Measurements from ENCODE around the gene PAX7. TPM values are rescaled to one million over a fixed set of nuclear protein-coding genes. Genes with fewer than 3 reads are reported as not detected.
A peak's percentile ranks its signal among the peaks of the same experiment; 100 is the strongest.
"Not testable (repeated sequence)": the region's sequence is repeated elsewhere in the genome, so short reads cannot be mapped to it uniquely, and the experiment has no call there.

The PAX7 gene
- total RNA-seq, 1 experiment from 2014 or later = not detected

GRCh38 chr1:18670121-18670867 lies 39.6 kb downstream of the PAX7 start:
- no peak for DNase-seq (ENCODE audit: low read depth in 1 of 2, low spot score in 2 of 2)
- Histone ChIP-seq H3K9me3 (replicated peaks) (no peaks in the 10 kb centered on the region), H3K27me3 (replicated peaks) (peaks cover 44% of the 10 kb centered on the region), H3K4me3 (no peak overlapping the region), H3K27ac (no peak overlapping the region), H3K36me3 (no peaks in the 10 kb centered on the region), H3K4me1 (replicated peaks) (no peaks in the 10 kb centered on the region)

DNA sequence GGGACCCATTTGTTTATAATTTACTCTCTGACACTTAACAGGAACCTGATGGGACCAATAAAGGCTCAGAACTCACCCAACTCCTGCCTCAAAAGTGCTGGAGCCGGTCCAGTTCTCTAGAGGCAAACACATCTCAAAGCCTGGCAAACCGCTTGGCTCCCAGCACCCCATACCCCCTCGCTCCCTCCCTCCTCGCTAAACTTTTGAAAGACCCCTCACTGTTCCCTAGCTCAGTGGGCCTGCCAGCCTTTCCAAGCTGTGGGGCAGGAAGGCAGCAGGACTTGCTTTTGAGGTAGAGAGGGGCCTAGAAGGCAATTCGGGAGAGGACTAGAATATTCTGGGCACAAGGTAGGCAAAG lies 40.2 kb downstream of the PAX7 start:
- H3K4me1 ChIP-seq (replicated peaks) = no peaks in the 10 kb centered on the region
- H3K4me3 ChIP-seq = no peak overlapping the region
- H3K36me3 ChIP-seq = no peaks in the 10 kb centered on the region
- no peaks in the 10 kb centered on the region for H3K9me3 ChIP-seq (replicated peaks)
- peaks cover 48% of the 10 kb centered on the region for H3K27me3 ChIP-seq (replicated peaks)
- H3K27ac ChIP-seq = no peak overlapping the region
- no peak for DNase-seq (ENCODE audit: low read depth in 1 of 2, low spot score in 2 of 2)

GRCh38 chr1:18673976-18674375 lies 43.3 kb downstream of the PAX7 start:
- no peaks in the 10 kb centered on the region for H3K36me3 ChIP-seq
- peaks cover 50% of the 10 kb centered on the region for H3K27me3 ChIP-seq (replicated peaks)
- no peak overlapping the region for H3K4me3 ChIP-seq
- H3K9me3 ChIP-seq (replicated peaks) = no peaks in the 10 kb centered on the region
- H3K27ac ChIP-seq = no peak overlapping the region
- no peaks in the 10 kb centered on the region for H3K4me1 ChIP-seq (replicated peaks)
- no peak for DNase-seq (ENCODE audit: low read depth in 1 of 2, low spot score in 2 of 2)

DNA sequence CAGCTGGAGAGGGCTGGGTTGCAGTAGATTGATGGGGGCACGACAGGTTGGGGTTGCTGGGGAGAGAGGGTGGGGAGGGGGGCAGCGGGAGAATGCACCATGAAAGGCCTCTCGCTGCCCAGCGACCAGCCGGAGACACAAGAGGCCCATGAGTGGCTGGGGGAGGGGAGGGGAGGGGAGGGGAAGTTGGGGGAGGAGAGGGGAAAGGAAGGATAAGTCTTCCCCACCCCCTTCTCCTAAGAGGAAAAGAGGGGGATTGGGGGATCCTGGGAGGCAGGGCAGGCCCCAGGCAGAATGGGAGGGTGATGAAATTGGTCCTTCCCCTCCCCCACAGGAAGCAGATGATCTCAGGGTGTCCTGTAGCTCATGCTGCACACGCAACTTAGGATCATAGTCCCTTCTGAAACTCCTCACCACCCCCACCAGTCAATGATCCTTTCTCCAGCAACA lies 45.7 kb downstream of the PAX7 start:
- DNase-seq (ENCODE audit: low read depth in 1 of 2, low spot score in 2 of 2) = no peak
- H3K27me3 ChIP-seq (replicated peaks) = peaks cover 49% of the 10 kb centered on the region
- no peak overlapping the region for H3K27ac ChIP-seq
- H3K4me1 ChIP-seq (replicated peaks) = no peaks in the 10 kb centered on the region
- H3K4me3 ChIP-seq = no peak overlapping the region
- H3K36me3 ChIP-seq = no peaks in the 10 kb centered on the region
- H3K9me3 ChIP-seq (replicated peaks) = no peaks in the 10 kb centered on the region

DNA sequence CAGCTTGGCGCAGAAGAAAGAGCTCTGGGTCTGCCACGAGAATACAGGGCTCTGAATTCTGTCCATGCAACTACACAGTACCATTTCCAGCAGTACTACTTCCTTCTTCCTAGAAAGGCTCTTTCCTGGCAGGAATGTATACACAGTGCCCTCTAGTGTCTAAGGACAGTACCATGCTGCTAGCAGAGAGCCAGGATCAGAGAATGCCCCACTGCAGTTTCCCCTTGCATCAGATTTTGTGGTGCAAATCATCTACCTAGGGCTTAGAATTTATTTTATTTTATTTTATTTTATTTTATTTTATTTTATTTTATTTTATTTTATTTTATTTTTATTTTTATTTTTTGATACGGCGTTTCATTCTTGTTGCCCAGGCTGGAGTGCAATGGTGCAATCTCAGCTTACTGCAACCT lies 50.8 kb downstream of the PAX7 start:
- Histone ChIP-seq H3K4me1 (replicated peaks) (no peaks in the 10 kb centered on the region), H3K4me3 (no peak overlapping the region), H3K36me3 (no peaks in the 10 kb centered on the region), H3K27ac (no peak overlapping the region), H3K27me3 (replicated peaks) (peaks cover 36% of the 10 kb centered on the region), H3K9me3 (replicated peaks) (no peaks in the 10 kb centered on the region)
- DNase-seq (ENCODE audit: low read depth in 1 of 2, low spot score in 2 of 2) = peak in 1 of 2 experiments; percentile 8

DNA sequence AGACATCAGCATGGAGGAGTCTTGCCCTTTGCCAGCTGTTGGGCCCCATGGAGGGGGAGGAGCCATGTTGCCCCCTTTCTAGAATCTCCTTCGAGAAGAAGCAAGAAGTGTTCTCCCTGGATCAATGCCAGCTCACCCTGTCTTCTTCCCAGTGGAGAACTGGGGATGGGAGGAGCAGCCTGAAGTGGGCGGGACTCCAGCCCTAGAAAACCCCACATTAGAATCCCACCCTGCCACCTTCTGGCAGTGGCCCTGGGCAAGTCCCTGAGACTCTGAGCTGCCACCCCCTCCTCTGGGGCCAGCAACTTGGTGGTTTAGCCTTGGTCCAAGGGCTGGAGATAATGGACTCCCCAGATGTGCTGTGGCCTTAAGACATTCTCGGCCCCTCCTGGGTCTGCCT lies 51.7 kb downstream of the PAX7 start:
- no peak for DNase-seq (ENCODE audit: low read depth in 1 of 2, low spot score in 2 of 2)
- peaks cover 36% of the 10 kb centered on the region for H3K27me3 ChIP-seq (replicated peaks)
- no peaks in the 10 kb centered on the region for H3K9me3 ChIP-seq (replicated peaks)
- H3K4me1 ChIP-seq (replicated peaks) = no peaks in the 10 kb centered on the region
- no peak overlapping the region for H3K4me3 ChIP-seq
- H3K27ac ChIP-seq = no peak overlapping the region
- H3K36me3 ChIP-seq = no peaks in the 10 kb centered on the region

DNA sequence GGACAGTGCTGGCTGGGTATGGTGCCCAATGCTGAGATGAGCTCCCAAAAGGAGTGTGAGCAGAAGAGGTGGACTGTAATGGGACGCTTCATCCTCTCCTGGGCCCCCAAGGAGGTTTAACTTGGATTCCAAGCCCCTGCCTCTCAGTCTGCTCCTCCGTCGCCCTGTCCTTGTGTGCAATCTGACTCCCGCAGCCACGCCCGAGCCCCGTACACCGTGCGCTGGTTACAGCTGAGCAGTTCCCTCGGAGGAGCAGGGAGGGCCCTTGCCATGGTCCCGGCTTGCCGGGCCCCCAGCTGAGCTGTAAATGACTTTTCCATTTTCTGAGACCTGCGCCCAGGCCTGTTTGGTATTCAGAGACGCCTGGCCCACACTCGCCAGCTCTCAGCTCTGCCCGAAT lies 53.7 kb downstream of the PAX7 start:
- no peak overlapping the region for H3K4me3 ChIP-seq
- H3K27ac ChIP-seq = no peak overlapping the region
- peaks cover 43% of the 10 kb centered on the region for H3K27me3 ChIP-seq (replicated peaks)
- DNase-seq (ENCODE audit: low read depth in 1 of 2, low spot score in 2 of 2) = no peak
- H3K36me3 ChIP-seq = no peaks in the 10 kb centered on the region
- H3K9me3 ChIP-seq (replicated peaks) = no peaks in the 10 kb centered on the region
- H3K4me1 ChIP-seq (replicated peaks) = no peaks in the 10 kb centered on the region

- DNase-seq (ENCODE audit: low read depth in 1 of 2, low spot score in 2 of 2) = no peak
- no peaks in the 10 kb centered on the region for H3K36me3 ChIP-seq
- H3K4me1 ChIP-seq (replicated peaks) = no peaks in the 10 kb centered on the region
- H3K9me3 ChIP-seq (replicated peaks) = no peaks in the 10 kb centered on the region
- no peak overlapping the region for H3K4me3 ChIP-seq
- peaks cover 49% of the 10 kb centered on the region for H3K27me3 ChIP-seq (replicated peaks)
- no peak overlapping the region for H3K27ac ChIP-seq
Observed at GRCh38 chr1:18686540-18686939, 55.9 kb downstream of the PAX7 start.

DNA sequence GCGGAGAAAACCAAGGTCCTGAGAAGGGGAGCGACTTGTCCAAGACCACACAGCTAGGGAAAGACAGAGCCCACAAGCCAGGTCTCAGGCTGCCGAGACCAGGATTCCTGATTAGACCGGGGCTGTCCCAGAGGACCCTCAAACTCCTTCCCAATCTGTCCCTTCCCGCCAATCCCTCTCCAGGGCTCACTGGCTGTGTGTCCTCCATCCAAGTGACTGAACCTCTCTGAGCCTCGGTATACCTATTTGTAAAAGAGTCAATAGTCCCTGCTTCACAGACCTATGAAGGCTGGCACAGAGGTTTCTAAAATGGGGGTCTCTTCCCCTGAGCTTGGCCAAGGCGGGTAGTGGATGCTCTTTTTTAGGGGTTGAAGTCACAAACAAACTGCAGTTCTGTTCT lies 56.6 kb downstream of the PAX7 start:
- Histone ChIP-seq H3K27ac (no peak overlapping the region), H3K9me3 (replicated peaks) (no peaks in the 10 kb centered on the region), H3K36me3 (no peaks in the 10 kb centered on the region), H3K27me3 (replicated peaks) (peaks cover 52% of the 10 kb centered on the region), H3K4me1 (replicated peaks) (no peaks in the 10 kb centered on the region), H3K4me3 (no peak overlapping the region)
- DNase-seq (ENCODE audit: low read depth in 1 of 2, low spot score in 2 of 2) = no peak

DNA sequence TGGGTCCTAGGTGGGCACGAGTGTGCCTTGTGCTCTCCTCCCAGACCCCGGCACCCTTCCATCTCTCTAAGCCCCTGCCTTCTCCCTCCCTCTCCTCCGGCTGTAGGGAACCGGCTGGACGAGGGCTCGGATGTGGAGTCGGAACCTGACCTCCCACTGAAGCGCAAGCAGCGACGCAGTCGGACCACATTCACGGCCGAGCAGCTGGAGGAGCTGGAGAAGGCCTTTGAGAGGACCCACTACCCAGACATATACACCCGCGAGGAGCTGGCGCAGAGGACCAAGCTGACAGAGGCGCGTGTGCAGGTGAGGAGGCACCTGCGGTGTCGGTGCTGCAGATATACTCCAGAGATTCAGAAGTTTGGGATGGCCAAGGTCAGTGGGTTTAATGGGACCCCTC lies 61.0 kb downstream of the PAX7 start:
- no peak overlapping the region for H3K27ac ChIP-seq
- peaks cover 55% of the 10 kb centered on the region for H3K27me3 ChIP-seq (replicated peaks)
- H3K4me3 ChIP-seq = no peak overlapping the region
- no peak for DNase-seq (ENCODE audit: low read depth in 1 of 2, low spot score in 2 of 2)
- H3K9me3 ChIP-seq (replicated peaks) = no peaks in the 10 kb centered on the region
- no peaks in the 10 kb centered on the region for H3K36me3 ChIP-seq
- no peaks in the 10 kb centered on the region for H3K4me1 ChIP-seq (replicated peaks)

DNA sequence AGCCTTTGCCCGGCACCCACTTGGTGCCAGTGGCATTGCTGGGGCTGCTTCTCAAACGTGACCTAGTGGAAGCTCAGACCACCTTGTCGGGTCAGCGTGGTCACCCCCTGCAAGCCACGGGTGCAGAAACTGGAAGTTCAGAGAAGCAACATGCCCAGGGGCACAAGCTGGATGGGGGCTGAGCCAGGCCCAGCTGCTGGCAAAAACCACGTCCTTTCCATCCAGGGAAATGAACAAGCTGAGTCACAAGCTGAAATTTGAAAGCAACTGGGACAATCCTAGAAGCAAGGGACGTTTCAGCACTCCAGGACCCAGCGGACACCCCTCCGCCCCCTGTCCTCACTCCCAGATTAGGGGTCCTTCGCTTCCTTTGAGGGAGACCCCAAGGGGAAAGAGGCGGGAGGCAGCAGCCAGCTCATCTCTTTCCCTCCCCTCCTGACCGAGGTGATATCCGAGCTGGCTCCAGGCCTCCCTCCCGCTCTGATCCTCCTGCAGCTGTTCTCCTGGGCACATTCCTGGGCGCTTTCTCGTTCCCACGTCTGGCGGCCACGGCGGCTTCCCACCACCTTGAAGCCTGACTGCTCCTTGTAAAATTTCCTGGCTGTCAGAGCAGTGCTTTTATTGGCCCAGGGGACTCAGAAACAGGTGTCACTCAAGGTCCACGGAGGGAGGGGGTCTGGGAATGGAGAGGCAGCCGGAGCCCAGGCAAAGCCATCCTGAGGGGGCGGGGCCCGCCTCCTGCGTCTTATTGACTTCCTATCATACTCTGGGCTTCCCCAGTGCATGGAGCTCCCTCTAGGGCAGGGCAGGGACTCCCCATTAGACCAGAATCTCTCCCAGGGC lies 62.8 kb downstream of the PAX7 start:
- Histone ChIP-seq H3K27me3 (replicated peaks) (peaks cover 48% of the 10 kb centered on the region), H3K27ac (no peak overlapping the region), H3K4me1 (replicated peaks) (no peaks in the 10 kb centered on the region), H3K36me3 (no peaks in the 10 kb centered on the region), H3K9me3 (replicated peaks) (no peaks in the 10 kb centered on the region), H3K4me3 (no peak overlapping the region)
- no peak for DNase-seq (ENCODE audit: low read depth in 1 of 2, low spot score in 2 of 2)

- H3K36me3 ChIP-seq; H3K9me3 ChIP-seq (replicated peaks); H3K27ac ChIP-seq; H3K4me1 ChIP-seq (replicated peaks); DNase-seq (ENCODE audit: low read depth in 1 of 2, low spot score in 2 of 2); H3K4me3 ChIP-seq: not testable (repeated sequence)
- H3K27me3 ChIP-seq (replicated peaks) = peaks cover 54% of the 10 kb centered on the region
Observed at GRCh38 chr1:18694289-18694688, 63.6 kb downstream of the PAX7 start.

DNA sequence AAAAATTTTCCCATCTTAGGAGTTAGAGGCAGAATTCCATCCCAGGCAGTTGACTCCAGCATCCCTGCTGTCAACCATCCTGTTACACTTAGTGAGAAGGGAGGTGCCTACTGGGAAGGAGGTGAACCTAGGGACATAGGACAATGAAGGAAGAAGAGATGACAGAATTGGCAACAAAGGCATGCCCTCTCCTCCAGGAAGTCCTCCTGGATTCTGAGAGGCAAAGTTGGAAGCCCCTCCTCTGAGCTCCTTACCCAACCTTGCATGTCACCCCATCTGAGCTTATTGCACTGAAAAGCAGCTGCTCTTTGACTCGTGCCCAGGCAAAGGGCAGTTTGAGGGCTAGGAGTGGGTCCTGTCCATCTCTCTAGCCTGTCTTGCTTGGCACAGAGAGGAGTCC lies 66.9 kb downstream of the PAX7 start:
- H3K36me3 ChIP-seq = no peaks in the 10 kb centered on the region
- DNase-seq (ENCODE audit: low read depth in 1 of 2, low spot score in 2 of 2) = no peak

DNA sequence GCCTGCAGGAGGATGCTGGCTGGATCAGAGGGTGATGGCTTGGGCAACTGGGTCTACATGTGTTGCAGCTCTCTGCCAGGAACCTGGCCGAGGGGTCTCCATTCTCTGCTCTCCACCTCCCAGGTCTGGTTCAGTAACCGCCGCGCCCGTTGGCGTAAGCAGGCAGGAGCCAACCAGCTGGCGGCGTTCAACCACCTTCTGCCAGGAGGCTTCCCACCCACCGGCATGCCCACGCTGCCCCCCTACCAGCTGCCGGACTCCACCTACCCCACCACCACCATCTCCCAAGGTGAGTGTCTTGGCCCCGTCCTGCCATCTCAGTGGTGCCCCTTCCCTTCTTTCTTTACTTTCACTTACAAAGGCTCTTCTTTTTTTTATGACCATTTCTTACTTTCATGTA lies 69.9 kb downstream of the PAX7 start:
- Histone ChIP-seq H3K27me3 (replicated peaks) (peaks cover 37% of the 10 kb centered on the region), H3K27ac (no peak overlapping the region), H3K9me3 (replicated peaks) (no peaks in the 10 kb centered on the region), H3K36me3 (no peaks in the 10 kb centered on the region), H3K4me3 (no peak overlapping the region), H3K4me1 (replicated peaks) (no peaks in the 10 kb centered on the region)
- no peak for DNase-seq (ENCODE audit: low read depth in 1 of 2, low spot score in 2 of 2)

More for the DNA sequence above, 66.9 kb downstream of the PAX7 start:
- Histone ChIP-seq H3K27me3 (replicated peaks) (peaks cover 41% of the 10 kb centered on the region), H3K9me3 (replicated peaks) (no peaks in the 10 kb centered on the region), H3K4me1 (replicated peaks) (no peaks in the 10 kb centered on the region), H3K27ac (no peak overlapping the region), H3K4me3 (no peak overlapping the region)

All from SJSA1 (cell line).